ENCODE measurements around the gene MIPOL1.
A peak's percentile ranks its signal among the peaks of the same experiment; 100 is the strongest.
"Not testable (repeated sequence)": the region's sequence is repeated elsewhere in the genome, so short reads cannot be mapped to it uniquely, and the experiment has no call there.

Gene MIPOL1

GRCh38 chr14:37546621-37547447 lies 349.1 kb downstream of the MIPOL1 start:
- no peak for DNase-seq (ENCODE audit: low read depth)

GRCh38 chr14:37550511-37550910 lies 352.8 kb downstream of the MIPOL1 start:
- no peak for DNase-seq (ENCODE audit: low read depth)

DNA sequence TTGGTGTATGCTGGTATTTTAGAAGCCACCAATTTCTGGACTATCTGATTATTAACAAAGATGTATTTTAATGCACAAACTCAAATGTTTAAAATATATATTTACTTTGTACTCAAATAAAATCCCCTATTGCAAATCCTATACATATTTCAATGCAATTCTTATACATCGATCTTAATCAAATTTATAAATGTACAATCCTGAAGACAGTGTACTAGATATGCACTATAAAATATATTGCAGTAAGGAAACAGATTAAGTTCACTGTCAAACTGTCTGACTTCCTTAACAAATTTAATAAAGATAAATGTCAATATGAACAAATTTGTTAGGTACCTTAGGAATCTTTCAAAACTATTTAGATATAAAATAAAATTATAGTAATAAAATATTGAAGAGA lies 353.4 kb downstream of the MIPOL1 start:
- DNase-seq (ENCODE audit: low read depth) = no peak

GRCh38 chr14:37553935-37554550 lies 356.3 kb downstream of the MIPOL1 start:
- DNase-seq (ENCODE audit: low read depth) = no peak

GRCh38 chr14:37555596-37555995 lies 357.9 kb downstream of the MIPOL1 start:
- DNase-seq (ENCODE audit: low read depth) = not testable (repeated sequence)

DNA sequence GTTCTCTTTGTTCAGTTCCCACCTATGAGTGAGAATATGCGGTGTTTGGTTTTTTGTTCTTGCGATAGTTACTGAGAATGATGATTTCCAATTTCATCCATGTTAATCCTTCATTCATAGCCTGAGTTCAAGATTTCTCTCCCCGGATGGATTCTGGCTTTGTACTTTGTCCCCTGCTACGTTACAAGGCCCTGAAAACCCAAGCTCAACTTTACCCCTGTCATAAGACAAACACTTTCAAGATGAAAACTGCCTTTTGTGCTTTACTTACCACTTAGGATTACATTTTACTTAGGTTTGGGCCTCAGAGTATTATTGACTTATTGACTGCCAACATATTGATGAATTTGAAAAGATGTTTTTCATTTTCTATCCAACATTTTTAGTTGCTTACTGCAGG lies 361.0 kb downstream of the MIPOL1 start:
- DNase-seq (ENCODE audit: low read depth) = no peak

DNA sequence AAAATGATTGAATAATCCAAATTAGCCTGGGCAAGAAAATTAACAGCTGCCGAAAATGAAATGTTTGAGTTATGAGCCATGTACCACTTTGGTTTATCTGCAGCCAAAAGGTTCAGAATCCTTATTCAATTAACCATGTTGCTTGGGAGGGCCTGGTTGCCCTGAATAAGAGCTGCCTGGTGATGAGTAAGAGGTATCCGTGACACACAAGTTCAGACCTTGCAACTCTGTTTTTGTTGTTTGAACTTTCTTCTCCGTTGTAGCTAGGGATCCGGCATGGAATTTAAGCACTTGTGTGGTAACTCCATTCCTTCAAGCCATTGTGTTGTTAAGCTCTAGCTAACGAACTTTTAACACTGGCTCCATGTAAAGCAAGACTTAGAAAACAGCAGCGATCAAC lies 361.6 kb downstream of the MIPOL1 start:
- no peak for DNase-seq (ENCODE audit: low read depth)

DNA sequence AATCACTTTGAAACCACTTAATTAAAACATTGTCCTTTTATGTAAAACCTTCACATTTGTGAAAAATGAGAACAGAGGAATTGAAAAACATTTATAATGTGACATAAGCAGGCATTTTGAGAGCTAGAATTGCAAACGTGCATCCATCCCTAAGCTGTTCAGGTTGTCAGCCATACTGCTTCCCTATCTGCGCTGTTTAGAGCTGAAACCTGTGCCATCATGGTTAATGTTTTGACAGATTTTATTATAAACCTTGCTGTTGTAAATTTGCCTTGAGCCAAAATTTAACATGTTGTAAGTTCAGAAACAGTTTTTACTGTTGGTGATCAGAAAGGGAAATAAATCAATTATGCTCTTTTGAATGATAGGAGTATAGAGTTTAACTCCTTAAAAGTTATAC lies 365.5 kb downstream of the MIPOL1 start:
- DNase-seq (ENCODE audit: low read depth) = no peak

- DNase-seq (ENCODE audit: low read depth) = no peak
Observed at GRCh38 chr14:37565550-37565949, 367.8 kb downstream of the MIPOL1 start.

DNA sequence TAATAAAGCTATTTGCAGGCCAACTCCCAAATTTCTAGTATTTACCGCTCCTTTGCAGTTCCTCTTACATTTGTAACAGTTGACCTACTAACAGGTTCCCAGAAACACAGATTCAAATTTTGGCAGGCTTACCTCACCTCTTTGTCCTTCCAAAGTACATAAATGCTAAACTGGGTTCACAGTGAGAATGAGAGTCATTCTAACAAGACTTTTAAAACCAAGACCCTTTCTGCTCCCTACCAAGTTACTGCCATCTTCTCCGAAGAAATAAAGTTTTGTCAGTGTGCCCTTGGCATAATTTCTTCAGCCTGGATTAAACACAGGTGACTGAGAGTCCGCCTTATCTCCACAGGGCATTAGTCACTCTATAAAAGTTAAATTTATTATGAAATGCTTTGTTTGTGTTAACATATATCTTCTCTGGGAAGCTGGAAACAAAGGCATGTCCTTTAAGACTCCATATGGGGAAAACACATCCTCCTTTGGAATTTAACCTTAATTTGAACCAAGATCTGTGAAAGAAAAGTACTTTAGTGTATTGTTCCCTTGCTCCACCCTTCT lies 369.2 kb downstream of the MIPOL1 start:
- DNase-seq (ENCODE audit: low read depth) = no peak

DNA sequence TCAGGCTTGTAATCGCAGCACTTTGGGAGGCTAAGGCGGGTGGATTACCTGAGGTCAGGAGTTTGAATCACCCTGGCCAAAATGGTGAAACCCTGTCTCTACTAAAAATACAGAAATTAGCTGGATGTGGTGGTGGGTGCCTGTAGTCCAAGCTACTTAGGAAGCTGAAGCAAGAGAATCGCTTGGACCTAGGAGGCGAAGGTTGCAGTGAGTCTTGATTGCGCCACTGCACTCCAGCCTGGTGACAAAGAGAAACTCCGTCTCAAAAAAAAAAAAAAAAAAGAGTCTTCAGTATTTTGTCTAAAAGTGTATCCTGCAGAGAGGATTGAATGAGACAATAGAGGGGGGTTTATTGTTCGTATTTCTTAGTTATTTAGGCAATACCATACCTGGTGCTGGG lies 372.0 kb downstream of the MIPOL1 start:
- no peak for DNase-seq (ENCODE audit: low read depth)

- no peak for DNase-seq (ENCODE audit: low read depth)
Observed at GRCh38 chr14:37571391-37571790, 373.7 kb downstream of the MIPOL1 start.

DNA sequence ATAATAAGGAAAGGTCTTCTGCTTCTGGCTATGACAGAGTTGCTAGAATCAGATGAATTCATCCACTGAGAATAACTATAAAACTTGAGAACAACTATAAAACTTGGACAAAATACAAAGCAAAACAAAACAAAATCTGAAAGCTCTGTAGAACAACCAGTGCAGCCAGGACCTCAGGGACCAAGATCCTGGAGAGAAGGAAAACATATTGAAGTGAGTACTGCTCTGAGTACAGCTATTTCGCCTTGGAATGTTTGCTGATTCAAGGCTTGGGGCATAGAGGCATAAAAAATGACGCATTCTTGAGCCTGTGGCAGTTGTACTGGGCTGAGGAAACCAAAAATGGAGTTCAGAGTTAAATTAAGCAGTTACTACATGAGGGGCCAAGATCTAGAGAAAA lies 375.6 kb downstream of the MIPOL1 start:
- no peak for DNase-seq (ENCODE audit: low read depth)

GRCh38 chr14:37579274-37579673 lies 381.5 kb downstream of the MIPOL1 start:
- no peak for DNase-seq (ENCODE audit: low read depth)

DNA sequence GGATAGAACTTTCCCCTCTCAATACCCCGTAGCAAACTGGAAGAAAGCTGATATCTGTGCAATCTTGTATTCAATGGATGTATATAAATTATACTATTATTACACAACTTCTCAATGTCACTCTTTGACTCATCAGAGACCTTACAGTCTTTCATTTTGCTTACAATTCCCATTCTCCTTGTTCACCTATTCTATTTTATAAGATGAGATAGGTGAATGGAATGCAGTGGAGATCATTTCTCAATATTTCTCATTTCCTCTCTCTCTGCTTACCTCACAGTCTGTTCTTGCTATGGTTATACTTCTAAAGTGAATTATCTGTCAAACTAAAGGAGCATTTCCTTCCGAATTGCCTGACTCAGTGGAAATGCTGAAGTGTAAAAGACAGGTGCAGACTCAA lies 382.4 kb downstream of the MIPOL1 start:
- peak; percentile 31 for DNase-seq (ENCODE audit: low read depth)

GRCh38 chr14:37583358-37584210 lies 385.8 kb downstream of the MIPOL1 start:
- DNase-seq (ENCODE audit: low read depth) = no peak

- DNase-seq (ENCODE audit: low read depth) = no peak
Observed at GRCh38 chr14:37584211-37585100, 386.7 kb downstream of the MIPOL1 start.

- no peak for DNase-seq (ENCODE audit: low read depth)
Observed at GRCh38 chr14:37585101-37585511, 387.4 kb downstream of the MIPOL1 start.

GRCh38 chr14:37585971-37586796 lies 388.4 kb downstream of the MIPOL1 start:
- no peak for DNase-seq (ENCODE audit: low read depth)

- DNase-seq (ENCODE audit: low read depth) = no peak
Observed at GRCh38 chr14:37586797-37587130, 389.0 kb downstream of the MIPOL1 start.

All from HS-5 (cell line).